Endothelial cell (in vitro differentiated cells): ENCODE data around the gene NEDD4L. TPM values are rescaled to one million over a fixed set of nuclear protein-coding genes. Genes with fewer than 3 reads are reported as not detected.

Experiments
- DNase-seq: peaks from one replicate; pipeline ENCODE4 v3.0.0; 2021; ENCODE audit warnings: low spot score
- H3K27ac Mint-ChIP-seq: one replicate; pipeline ENCODE4 v1.8.0; 2021; ENCODE audit warnings: mixed read lengths, inconsistent platforms; ENCODE audit not compliant: unreplicated experiment
- H3K27me3 Mint-ChIP-seq: one replicate; pipeline ENCODE4 v1.8.0; 2021; ENCODE audit warnings: mild to moderate bottlenecking, moderate library complexity, mixed read lengths, inconsistent platforms; ENCODE audit not compliant: unreplicated experiment
- H3K36me3 Mint-ChIP-seq: one replicate; pipeline ENCODE4 v1.8.0; 2021; ENCODE audit warnings: mild to moderate bottlenecking, low read depth, mixed read lengths, inconsistent platforms; ENCODE audit not compliant: unreplicated experiment
- H3K4me1 Mint-ChIP-seq: one replicate; pipeline ENCODE4 v1.8.0; 2021; ENCODE audit warnings: mild to moderate bottlenecking, mixed read lengths, inconsistent platforms; ENCODE audit not compliant: unreplicated experiment
- H3K4me3 Mint-ChIP-seq: one replicate; pipeline ENCODE4 v1.8.0; 2021; ENCODE audit warnings: mild to moderate bottlenecking, mixed read lengths, inconsistent platforms; ENCODE audit not compliant: unreplicated experiment
- H3K9me3 Mint-ChIP-seq: one replicate; pipeline ENCODE4 v1.8.0; 2021; ENCODE audit warnings: mixed read lengths, inconsistent platforms; ENCODE audit not compliant: unreplicated experiment
- total RNA-seq: library from RNA; stranded (reverse); fragmentation: NEBNext Ultra II Directional; extraction: Animal tissue kit (Norgen Biotek cat#: 25700); gene quantifications from one replicate; pipeline ENCODE4 v1.2.1, GENCODE V29; 2021; ENCODE audit not compliant: unreplicated experiment
- TF ChIP-seq, protein P1 (sequence below): fragments of 200-600 bp; sonication (generic); IDR thresholded peaks from one replicate; pipeline ENCODE4 v1.5.0; 2021; ENCODE audit warnings: antibody characterized with exemption; ENCODE audit not compliant: unreplicated experiment

Gene NEDD4L
- total RNA-seq, 1 donor from 2014 or later = 42.8 TPM

GRCh38 chr18:58256316-58257080, 212.5 kb downstream of the NEDD4L start:
- Mint-ChIP-seq H3K4me3 (no peak overlapping the region), H3K9me3 (no peaks in the 10 kb centered on the region), H3K36me3 (peaks cover 4% of the 10 kb centered on the region), H3K4me1 (peaks cover 6% of the 10 kb centered on the region), H3K27me3 (no peaks in the 10 kb centered on the region), H3K27ac (no peak overlapping the region)
- no peak for DNase-seq
- TF ChIP-seq, protein P1, sequence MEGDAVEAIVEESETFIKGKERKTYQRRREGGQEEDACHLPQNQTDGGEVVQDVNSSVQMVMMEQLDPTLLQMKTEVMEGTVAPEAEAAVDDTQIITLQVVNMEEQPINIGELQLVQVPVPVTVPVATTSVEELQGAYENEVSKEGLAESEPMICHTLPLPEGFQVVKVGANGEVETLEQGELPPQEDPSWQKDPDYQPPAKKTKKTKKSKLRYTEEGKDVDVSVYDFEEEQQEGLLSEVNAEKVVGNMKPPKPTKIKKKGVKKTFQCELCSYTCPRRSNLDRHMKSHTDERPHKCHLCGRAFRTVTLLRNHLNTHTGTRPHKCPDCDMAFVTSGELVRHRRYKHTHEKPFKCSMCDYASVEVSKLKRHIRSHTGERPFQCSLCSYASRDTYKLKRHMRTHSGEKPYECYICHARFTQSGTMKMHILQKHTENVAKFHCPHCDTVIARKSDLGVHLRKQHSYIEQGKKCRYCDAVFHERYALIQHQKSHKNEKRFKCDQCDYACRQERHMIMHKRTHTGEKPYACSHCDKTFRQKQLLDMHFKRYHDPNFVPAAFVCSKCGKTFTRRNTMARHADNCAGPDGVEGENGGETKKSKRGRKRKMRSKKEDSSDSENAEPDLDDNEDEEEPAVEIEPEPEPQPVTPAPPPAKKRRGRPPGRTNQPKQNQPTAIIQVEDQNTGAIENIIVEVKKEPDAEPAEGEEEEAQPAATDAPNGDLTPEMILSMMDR = no peak

DNA sequence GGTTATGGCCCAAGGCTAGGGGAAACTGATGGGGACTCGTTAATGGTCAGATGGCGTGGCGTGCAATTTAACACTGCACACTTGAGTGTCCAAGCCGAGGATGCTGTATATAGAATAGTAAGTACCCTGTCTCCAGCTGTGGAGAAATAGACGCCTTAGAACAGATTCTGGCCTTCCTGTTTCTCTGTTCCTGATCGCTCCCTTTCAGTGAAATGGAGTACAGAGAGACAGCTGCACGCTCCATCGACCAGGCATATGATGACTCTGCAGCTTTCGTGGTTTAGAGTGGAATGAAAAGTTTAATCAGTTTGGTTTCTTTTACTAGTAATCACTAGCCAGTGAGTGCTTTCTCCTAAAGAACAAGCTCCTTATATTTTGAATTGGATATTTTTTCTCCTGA, 213.4 kb downstream of the NEDD4L start:
- Mint-ChIP-seq H3K9me3 (no peaks in the 10 kb centered on the region), H3K36me3 (peaks cover 4% of the 10 kb centered on the region), H3K27me3 (no peaks in the 10 kb centered on the region), H3K4me3 (no peak overlapping the region), H3K4me1 (peaks cover 11% of the 10 kb centered on the region), H3K27ac (no peak overlapping the region)
- TF ChIP-seq, protein P1 = no peak
- DNase-seq = no peak

GRCh38 chr18:58258692-58259342, 214.8 kb downstream of the NEDD4L start:
- peaks cover 22% of the 10 kb centered on the region for H3K4me1 Mint-ChIP-seq
- H3K9me3 Mint-ChIP-seq = no peaks in the 10 kb centered on the region
- no peak overlapping the region for H3K27ac Mint-ChIP-seq
- H3K36me3 Mint-ChIP-seq = peaks cover 4% of the 10 kb centered on the region
- H3K27me3 Mint-ChIP-seq = no peaks in the 10 kb centered on the region
- TF ChIP-seq, protein P1 = no peak
- H3K4me3 Mint-ChIP-seq = no peak overlapping the region
- no peak for DNase-seq

DNA sequence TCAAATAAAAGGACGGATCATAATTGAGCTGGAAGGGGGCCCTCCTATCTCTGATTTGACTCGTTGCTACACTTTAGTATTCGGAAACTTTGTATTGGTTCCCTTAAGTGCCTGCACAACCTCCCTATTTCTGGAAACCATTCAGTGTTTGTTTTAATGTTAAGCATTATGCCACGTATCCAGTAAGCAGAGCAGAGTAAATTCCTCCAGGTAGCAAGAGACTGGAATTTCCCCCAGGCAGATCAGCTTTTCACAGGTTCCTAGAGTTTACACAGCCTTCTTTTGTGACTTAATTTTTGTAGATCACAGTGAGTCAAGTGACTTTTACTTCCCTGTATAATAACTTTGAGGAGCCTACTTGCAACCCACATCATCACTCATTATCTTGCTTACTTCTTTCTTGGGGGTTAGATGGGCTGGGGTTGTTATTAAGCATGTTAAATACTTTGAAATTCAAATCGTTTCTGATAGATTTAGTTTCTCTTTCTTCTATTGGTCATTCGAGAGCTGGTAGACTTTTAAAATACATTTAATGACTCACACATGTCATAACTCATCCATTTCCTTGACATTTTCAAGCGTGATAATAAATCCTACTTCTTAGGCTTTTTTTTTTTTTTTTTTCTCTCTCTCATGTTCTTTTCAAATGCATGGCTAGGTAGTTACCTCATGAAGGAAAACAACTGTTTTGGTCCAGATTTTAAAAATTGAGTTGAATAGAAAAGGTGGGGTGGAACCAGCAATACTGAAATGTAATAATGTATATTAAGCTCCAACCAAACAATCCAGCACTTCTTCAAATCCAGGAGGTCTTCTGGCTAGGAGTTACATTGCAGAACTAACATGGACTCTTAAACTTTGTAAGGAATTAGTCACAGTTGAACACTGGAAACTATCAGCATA, 219.3 kb downstream of the NEDD4L start:
- H3K27ac Mint-ChIP-seq = no peak overlapping the region
- no peak overlapping the region for H3K4me3 Mint-ChIP-seq
- TF ChIP-seq, protein P1 = no peak
- H3K9me3 Mint-ChIP-seq = no peaks in the 10 kb centered on the region
- DNase-seq = no peak
- H3K36me3 Mint-ChIP-seq = no peaks in the 10 kb centered on the region
- peaks cover 16% of the 10 kb centered on the region for H3K4me1 Mint-ChIP-seq
- no peaks in the 10 kb centered on the region for H3K27me3 Mint-ChIP-seq
